Panc1 (cell line): Measurements from ENCODE around the gene DOCK8. TPM values are rescaled to one million over a fixed set of nuclear protein-coding genes. Genes with fewer than 3 reads are reported as not detected.

Experiments used
- ATAC-seq: fragments of 200-7000 bp; cut with Tn5 transposase; 2 replicates; pipeline ENCODE4 v1.9.1; 2020; ENCODE audit warnings: mild to moderate bottlenecking, moderate library complexity
- BruUV-seq: library from RNA; stranded (reverse); fragments of 400-500 nt; replicated peaks from 2 replicates; lab custom pipeline; 2021; lab: Mats Ljungman, UMichigan
- CTCF ChIA-PET: fragments of 300-600 bp; sonication (Branson Sonifier 250); formaldehyde crosslinking; loops from one replicate; lab custom pipeline; 2022; ENCODE audit warnings: antibody characterized with exemption; lab: Charles Lee
- POLR2A ChIA-PET: fragments of 300-600 bp; sonication (Branson Sonifier 250); formaldehyde crosslinking; loops from one replicate; lab custom pipeline; 2022; ENCODE audit warnings: antibody characterized with exemption; lab: Charles Lee
- DNase-seq: peaks from one replicate; pipeline ENCODE4 v3.0.0-alpha.2; 2010; ENCODE audit warnings: low read depth, low spot score
- H3K27ac ChIP-seq: 2 replicates; pipeline ENCODE4 v1.5.1; 2011; ENCODE audit warnings: mild to moderate bottlenecking, low read length, inconsistent platforms
- H3K27me3 ChIP-seq: fragments of 200-500 bp; sonication (Bioruptor generic); 2 replicates; pipeline ENCODE4 v1.6.0; 2014; ENCODE audit warnings: low read length, inconsistent platforms; ENCODE audit not compliant: control insufficient read depth, insufficient read depth
- H3K36me3 ChIP-seq: fragments of 200-500 bp; sonication (Bioruptor generic); 2 replicates; pipeline ENCODE4 v1.5.1; 2014; ENCODE audit warnings: inconsistent platforms, mild to moderate bottlenecking, low read length, moderate library complexity; ENCODE audit not compliant: control insufficient read depth, insufficient read depth
- H3K4me1 ChIP-seq: 2 replicates; pipeline ENCODE4 v1.5.1; 2011; ENCODE audit warnings: inconsistent platforms, mild to moderate bottlenecking, low read length, moderate library complexity; ENCODE audit not compliant: control insufficient read depth, insufficient read depth
- H3K4me3 ChIP-seq, 2 experiments: 2 replicates each; pipeline ENCODE4 v1.5.1; 2011 to 2012; ENCODE audit warnings: low read depth in 2 of 2, low read length in 2 of 2, mild to moderate bottlenecking in 2 of 2, inconsistent platforms in 1 of 2, moderate library complexity in 1 of 2
- H3K9me3 ChIP-seq: fragments of 200-500 bp; sonication (Bioruptor generic); 2 replicates; pipeline ENCODE4 v1.5.1; 2014; ENCODE audit warnings: low read depth, mild to moderate bottlenecking, inconsistent platforms, low read length, moderate library complexity; ENCODE audit not compliant: control insufficient read depth, insufficient read depth
- CTCF ChIP-seq: fragments of 450-650 bp; IDR thresholded peaks from 2 replicates; pipeline ENCODE4 v1.5.1; 2017; ENCODE audit warnings: mild to moderate bottlenecking
- POLR2AphosphoS5 ChIP-seq: IDR thresholded peaks from 2 replicates; pipeline ENCODE4 v1.6.1; 2012; ENCODE audit warnings: mild to moderate bottlenecking, low read depth, low read length, moderate library complexity
- REST ChIP-seq, 2 experiments: IDR thresholded peaks; 2 replicates each; pipeline ENCODE4 v1.6.1; 2011 to 2012; ENCODE audit warnings: low read depth in 2 of 2, control low read depth in 1 of 2, low read length in 1 of 2, mild to moderate bottlenecking in 1 of 2, moderate library complexity in 1 of 2; ENCODE audit not compliant: insufficient read depth in 1 of 2
- SIN3A ChIP-seq: IDR thresholded peaks from 2 replicates; pipeline ENCODE4 v1.6.1; 2012; ENCODE audit warnings: low read depth, mild to moderate bottlenecking, low read length, moderate library complexity, borderline replicate concordance; ENCODE audit not compliant: insufficient read depth
- TCF7L2 ChIP-seq: IDR thresholded peaks from 2 replicates; pipeline ENCODE4 v1.6.1; 2011; ENCODE audit warnings: mild to moderate bottlenecking, low read depth, low read length, inconsistent platforms
- in situ Hi-C: cut with HindIII; loops from 2 replicates; pipeline ENCODE4 v1.10.0; 2016; ENCODE audit warnings: low sequenced_read_pairs, low pct_unique_long_range_greater_than_20kb
- intact Hi-C: fragments of 100-400 bp; cut with micrococcal nuclease; formaldehyde crosslinking; loops from one replicate; pipeline ENCODE4 v1.10.0; 2022; ENCODE audit not compliant: unreplicated experiment
- total RNA-seq: library from RNA; stranded (reverse); gene quantifications from one replicate; pipeline ENCODE4 v1.2.1, GENCODE V29; 2021; ENCODE audit not compliant: unreplicated experiment

Gene DOCK8
- total RNA-seq, 1 experiment from 2014 or later = 1.4 TPM

- ChIA-PET POLR2A (no interaction called here), CTCF (no interaction called here)
- no peak for DNase-seq
- no peaks in the 10 kb centered on the region for H3K4me1 ChIP-seq
- no peaks in the 10 kb centered on the region for H3K36me3 ChIP-seq
- H3K9me3 ChIP-seq = no peaks in the 10 kb centered on the region
- intact Hi-C loops = no loop called here
- no peaks in the 10 kb centered on the region for H3K27me3 ChIP-seq
- no peak overlapping the region for H3K4me3 ChIP-seq
- no TSS peak for BruUV-seq
- no peak overlapping the region for H3K27ac ChIP-seq
- TF ChIP-seq TCF7L2 (no peak), SIN3A (no peak), REST (IDR thresholded peaks at IDR 0.05; ENCODE audit: insufficient read depth in 1 of 2, low read depth in 2 of 2, low read length in 1 of 2) (no peak), POLR2AphosphoS5 (no peak), CTCF (no peak)
- in situ Hi-C loops = no loop called here
- no peak for ATAC-seq
Measured at GRCh38 chr9:286071-286740, 71.5 kb downstream of the DOCK8 start.

- CTCF ChIA-PET = no interaction called here
- in situ Hi-C loops = no loop called here
Measured at GRCh38 chr9:289121-289520, 74.5 kb downstream of the DOCK8 start.

More at GRCh38 chr9:289121-289520, 74.5 kb downstream of the DOCK8 start:
- H3K4me3 ChIP-seq = no peak overlapping the region
- TF ChIP-seq TCF7L2 (no peak), POLR2AphosphoS5 (no peak), CTCF (no peak), SIN3A (no peak), REST (IDR thresholded peaks at IDR 0.05; ENCODE audit: insufficient read depth in 1 of 2, low read depth in 2 of 2, low read length in 1 of 2) (no peak)
- no peaks in the 10 kb centered on the region for H3K27me3 ChIP-seq
- H3K4me1 ChIP-seq = no peaks in the 10 kb centered on the region
- intact Hi-C loops = no loop called here
- no peaks in the 10 kb centered on the region for H3K36me3 ChIP-seq
- DNase-seq (no peak), ATAC-seq (no peak)
- no peaks in the 10 kb centered on the region for H3K9me3 ChIP-seq
- POLR2A ChIA-PET = no interaction called here
- no TSS peak for BruUV-seq
- H3K27ac ChIP-seq = no peak overlapping the region
